Measurements from ENCODE around the gene NCOA7.

GRCh38 chr6:125956506-125957390 lies 166.0 kb downstream of the NCOA7 start, which contains the start of gene HINT3:
- TF ChIP-seq POLR2AphosphoS5 (IDR thresholded peaks at IDR 0.05), result peak; percentile 81 to 93
- peak in 3 of 4 donors; percentile 24 to 77 (median 44) for TF ChIP-seq POLR2A (IDR thresholded peaks at IDR 0.05)

Measured in upper lobe of left lung (tissue), 4 donors.